PC-3 (cell line): ENCODE results near the gene SELENOM.

Source experiments
- EZH2 ChIP-seq: fragments of 300-600 bp; sonication (generic); IDR thresholded peaks from one replicate; pipeline ENCODE4 v1.6.1; 2017; ENCODE audit warnings: antibody characterized with exemption, mild to moderate bottlenecking, low read length; ENCODE audit not compliant: unreplicated experiment
- TF ChIP-seq, protein P1 (sequence below): fragments of 300-600 bp; sonication (generic); conservative IDR thresholded peaks from 2 replicates; pipeline ENCODE4 v1.5.1; 2017; ENCODE audit warnings: antibody characterized with exemption, low read depth, mild to moderate bottlenecking, low read length

- TF ChIP-seq, protein P1, sequence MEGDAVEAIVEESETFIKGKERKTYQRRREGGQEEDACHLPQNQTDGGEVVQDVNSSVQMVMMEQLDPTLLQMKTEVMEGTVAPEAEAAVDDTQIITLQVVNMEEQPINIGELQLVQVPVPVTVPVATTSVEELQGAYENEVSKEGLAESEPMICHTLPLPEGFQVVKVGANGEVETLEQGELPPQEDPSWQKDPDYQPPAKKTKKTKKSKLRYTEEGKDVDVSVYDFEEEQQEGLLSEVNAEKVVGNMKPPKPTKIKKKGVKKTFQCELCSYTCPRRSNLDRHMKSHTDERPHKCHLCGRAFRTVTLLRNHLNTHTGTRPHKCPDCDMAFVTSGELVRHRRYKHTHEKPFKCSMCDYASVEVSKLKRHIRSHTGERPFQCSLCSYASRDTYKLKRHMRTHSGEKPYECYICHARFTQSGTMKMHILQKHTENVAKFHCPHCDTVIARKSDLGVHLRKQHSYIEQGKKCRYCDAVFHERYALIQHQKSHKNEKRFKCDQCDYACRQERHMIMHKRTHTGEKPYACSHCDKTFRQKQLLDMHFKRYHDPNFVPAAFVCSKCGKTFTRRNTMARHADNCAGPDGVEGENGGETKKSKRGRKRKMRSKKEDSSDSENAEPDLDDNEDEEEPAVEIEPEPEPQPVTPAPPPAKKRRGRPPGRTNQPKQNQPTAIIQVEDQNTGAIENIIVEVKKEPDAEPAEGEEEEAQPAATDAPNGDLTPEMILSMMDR: no peak
- TF ChIP-seq EZH2: no peak
Observed at GRCh38 chr22:31056986-31057599, 50.3 kb downstream of the SELENOM start.
